Ectodermal cell (in vitro differentiated cells): ENCODE measurements around the gene SDR42E2.
"Not testable (repeated sequence)": the region's sequence is repeated elsewhere in the genome, so short reads cannot be mapped to it uniquely, and the experiment has no call there.

Experiments
- H3K27ac ChIP-seq: 2 replicates; pipeline ENCODE4 v1.7.0; 2013; ENCODE audit warnings: mild to moderate bottlenecking, low read depth, low read length; ENCODE audit not compliant: insufficient read depth, poor library complexity, severe bottlenecking
- H3K27me3 ChIP-seq: 2 replicates; pipeline ENCODE4 v1.7.0; 2013; ENCODE audit warnings: mild to moderate bottlenecking, low read length; ENCODE audit not compliant: insufficient read depth, control insufficient read depth, poor library complexity, severe bottlenecking
- H3K36me3 ChIP-seq: one replicate; pipeline ENCODE4 v1.7.0; 2013; ENCODE audit warnings: low read length; ENCODE audit not compliant: control insufficient read depth, insufficient read depth
- H3K4me1 ChIP-seq: one replicate; pipeline ENCODE4 v1.7.0; 2013; ENCODE audit warnings: low read length; ENCODE audit not compliant: control insufficient read depth, insufficient read depth
- H3K4me3 ChIP-seq: 2 replicates; pipeline ENCODE4 v1.7.0; 2013; ENCODE audit warnings: low read depth, low read length, control low read depth; ENCODE audit not compliant: insufficient read depth
- H3K9me3 ChIP-seq: 2 replicates; pipeline ENCODE4 v1.7.0; 2013; ENCODE audit warnings: mild to moderate bottlenecking, low read length, moderate library complexity; ENCODE audit not compliant: control insufficient read depth
- WGBS, 2 experiments: methylation state at CpG; one replicate each; pipeline ENCODE4 v1.1.7; 2013; ENCODE audit warnings: missing lambda C conversion rate in 2 of 2; 5-methylcytosine and 5-hydroxymethylcytosine counted together

The SDR42E2 gene

DNA sequence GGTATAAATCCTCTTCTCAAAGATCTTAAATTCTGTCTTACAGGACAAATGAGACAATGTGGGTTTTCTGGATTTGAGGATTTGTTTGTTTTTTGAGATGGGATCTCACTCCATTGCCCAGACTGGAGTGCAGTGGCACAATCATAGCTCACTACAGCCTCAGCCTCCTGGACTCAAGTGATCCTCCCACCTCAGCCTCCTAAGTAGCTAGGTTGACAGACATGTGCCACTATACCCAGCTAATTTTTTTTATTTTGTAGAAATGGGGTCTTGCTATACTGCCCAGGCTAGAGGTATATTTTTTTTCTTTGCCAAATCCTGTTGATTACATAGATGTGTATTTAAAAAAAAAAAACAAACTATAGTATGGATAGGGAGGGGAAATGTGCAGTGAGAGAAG is 31.8 kb upstream of the SDR42E2 start:
- Histone ChIP-seq H3K36me3 (no peaks in the 10 kb centered on the region), H3K27me3 (no peaks in the 10 kb centered on the region), H3K4me1 (no peaks in the 10 kb centered on the region), H3K4me3 (no peak overlapping the region), H3K9me3 (no peaks in the 10 kb centered on the region), H3K27ac (no peak overlapping the region)

DNA sequence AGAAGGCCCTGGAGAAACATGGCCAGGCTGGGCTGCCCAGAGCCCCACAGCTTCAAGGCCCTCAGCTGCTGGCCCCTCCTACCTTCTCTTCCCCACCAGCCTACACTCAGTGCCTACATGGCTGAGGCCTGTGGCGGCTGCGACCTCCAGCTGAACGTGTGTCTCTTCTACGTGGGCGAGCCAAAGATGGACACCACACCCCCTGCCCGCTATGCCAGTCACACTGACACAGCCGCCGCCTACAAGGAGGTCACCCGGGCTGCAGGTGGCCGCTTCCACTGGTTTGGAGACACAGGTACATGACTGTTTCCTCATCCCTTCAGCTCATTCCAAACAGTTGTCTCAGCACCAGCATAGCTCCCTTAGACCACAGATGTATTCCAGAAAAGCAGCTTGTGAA is 29.5 kb upstream of the SDR42E2 start:
- Histone ChIP-seq H3K4me1 (no peaks in the 10 kb centered on the region), H3K9me3 (no peaks in the 10 kb centered on the region), H3K27me3 (no peaks in the 10 kb centered on the region), H3K36me3 (no peaks in the 10 kb centered on the region), H3K4me3 (no peak overlapping the region), H3K27ac (no peak overlapping the region)
- 89 to 94% methylated on average over 10 of the region's 10 CpGs for WGBS, 2 experiments

DNA sequence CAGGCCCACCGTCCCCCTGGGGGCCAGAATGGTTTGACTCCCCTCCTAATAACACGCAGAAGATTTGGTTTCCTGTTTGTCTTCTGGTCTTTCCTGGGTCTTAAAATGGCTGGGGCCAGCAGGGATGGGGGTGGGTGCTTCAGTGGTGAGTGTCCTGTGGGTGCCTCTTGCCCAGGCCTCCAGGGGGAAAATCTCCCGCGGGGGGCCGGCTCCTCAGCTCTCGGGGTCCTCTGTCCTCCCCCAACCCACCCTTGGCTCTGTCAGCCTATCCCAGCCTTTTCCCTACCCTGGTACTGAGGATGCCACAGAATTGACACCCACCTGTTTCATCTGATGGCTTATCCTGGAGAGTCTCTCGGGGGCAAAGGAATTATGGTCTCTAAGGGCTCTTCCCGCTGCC is 23.8 kb upstream of the SDR42E2 start:
- Histone ChIP-seq H3K27ac (no peak overlapping the region), H3K27me3 (no peaks in the 10 kb centered on the region), H3K9me3 (no peaks in the 10 kb centered on the region), H3K4me3 (no peak overlapping the region), H3K36me3 (no peaks in the 10 kb centered on the region), H3K4me1 (no peaks in the 10 kb centered on the region)
- 90 to 93% methylated on average over 8 of the region's 8 CpGs for WGBS, 2 experiments

DNA sequence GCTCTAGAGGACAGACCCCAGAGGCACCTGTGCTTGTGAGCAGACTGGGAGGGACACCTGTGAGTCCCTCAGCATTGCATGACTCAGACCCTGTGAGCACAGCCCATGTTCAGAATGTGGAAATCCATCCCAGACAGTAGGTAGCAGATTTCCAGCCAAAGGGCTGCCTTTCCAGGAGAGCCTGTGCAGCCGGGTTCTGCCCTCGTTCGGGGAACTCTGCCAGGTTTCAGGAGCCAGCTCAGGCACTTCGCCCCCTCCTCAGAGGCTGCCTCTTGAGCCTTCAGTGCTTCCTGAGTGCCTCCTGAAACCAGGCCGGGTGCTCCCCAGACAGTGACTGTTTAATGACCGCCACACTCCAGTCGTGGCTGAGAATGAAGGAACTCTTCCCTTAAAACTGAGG is 23.3 kb upstream of the SDR42E2 start:
- H3K27me3 ChIP-seq, result no peaks in the 10 kb centered on the region
- no peaks in the 10 kb centered on the region for H3K36me3 ChIP-seq
- no peak overlapping the region for H3K4me3 ChIP-seq
- WGBS, 2 experiments, result 90 to 92% methylated on average over 7 of the region's 7 CpGs
- no peaks in the 10 kb centered on the region for H3K9me3 ChIP-seq
- H3K27ac ChIP-seq, result no peak overlapping the region
- no peaks in the 10 kb centered on the region for H3K4me1 ChIP-seq

DNA sequence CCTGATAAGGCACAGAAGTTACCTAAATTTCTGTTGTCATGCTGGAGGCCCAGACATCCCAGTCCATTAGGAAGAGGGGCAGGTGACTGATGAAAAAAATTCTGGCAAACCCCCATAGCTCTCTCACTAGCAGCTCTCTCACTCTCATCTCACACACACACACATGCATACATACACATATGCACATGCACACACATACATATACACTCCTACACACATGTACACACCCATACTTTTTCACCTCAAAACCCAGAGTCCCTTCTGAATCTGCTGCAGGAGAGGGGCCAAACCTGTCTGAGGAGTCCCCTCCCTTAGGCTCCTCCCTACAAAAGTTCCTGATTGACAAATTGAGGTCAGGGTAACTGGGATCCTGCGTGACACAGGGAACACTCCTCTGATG is 22.6 kb upstream of the SDR42E2 start:
- Histone ChIP-seq H3K36me3 (no peaks in the 10 kb centered on the region), H3K9me3 (no peaks in the 10 kb centered on the region), H3K27ac (no peak overlapping the region), H3K27me3 (no peaks in the 10 kb centered on the region), H3K4me3 (no peak overlapping the region), H3K4me1 (no peaks in the 10 kb centered on the region)
- WGBS, 2 experiments, result 83 to 90% methylated on average over 1 of the region's 1 CpG

DNA sequence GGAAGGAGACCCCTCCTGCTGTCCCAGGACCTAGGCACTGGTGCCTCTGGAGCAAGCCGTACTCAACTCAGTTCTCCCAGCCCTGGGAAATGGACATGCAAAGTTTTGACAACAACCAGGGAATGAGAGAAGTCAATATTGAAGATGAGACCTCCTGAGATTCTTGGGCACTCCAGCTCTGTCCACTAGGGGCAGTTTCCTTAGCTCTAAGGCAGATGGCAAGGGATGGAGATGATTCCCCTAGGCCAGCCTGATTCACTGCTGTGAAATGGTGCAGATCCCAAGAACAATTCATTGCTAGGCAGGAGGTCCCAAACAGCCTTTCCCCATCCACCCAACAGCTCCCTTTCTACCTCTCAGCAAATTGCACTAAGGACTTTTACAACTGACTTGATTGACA is 20.5 kb upstream of the SDR42E2 start:
- H3K4me3 ChIP-seq, result no peak overlapping the region
- H3K4me1 ChIP-seq, result no peaks in the 10 kb centered on the region
- 87 to 96% methylated on average over 1 of the region's 1 CpG for WGBS, 2 experiments
- H3K36me3 ChIP-seq, result no peaks in the 10 kb centered on the region
- H3K9me3 ChIP-seq, result no peaks in the 10 kb centered on the region
- H3K27ac ChIP-seq, result no peak overlapping the region
- no peaks in the 10 kb centered on the region for H3K27me3 ChIP-seq

DNA sequence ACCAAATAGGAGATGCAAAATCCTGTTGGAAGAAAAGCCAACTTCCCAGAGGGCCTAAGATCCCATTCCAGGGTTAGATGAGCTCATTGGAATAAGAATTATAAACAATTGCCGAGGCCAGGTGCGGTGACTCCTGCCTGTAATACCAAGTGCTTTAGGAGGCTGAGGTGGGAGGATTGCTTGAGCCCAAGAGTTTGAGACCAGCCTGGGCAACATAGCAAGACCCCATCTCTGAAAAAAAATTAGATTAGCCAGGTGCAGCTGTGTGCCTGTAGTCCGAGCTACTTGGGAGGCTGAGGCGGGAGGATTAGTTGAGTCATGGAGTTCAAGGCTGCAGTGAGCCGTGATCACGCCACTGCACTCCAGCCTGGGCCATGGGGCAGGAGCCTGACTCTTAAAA is 17.8 kb upstream of the SDR42E2 start:
- Histone ChIP-seq H3K4me1 (no peaks in the 10 kb centered on the region), H3K36me3 (no peaks in the 10 kb centered on the region), H3K27ac (no peak overlapping the region), H3K27me3 (no peaks in the 10 kb centered on the region), H3K9me3 (no peaks in the 10 kb centered on the region), H3K4me3 (no peak overlapping the region)
- 90 to 92% methylated on average over 6 of the region's 6 CpGs for WGBS, 2 experiments

DNA sequence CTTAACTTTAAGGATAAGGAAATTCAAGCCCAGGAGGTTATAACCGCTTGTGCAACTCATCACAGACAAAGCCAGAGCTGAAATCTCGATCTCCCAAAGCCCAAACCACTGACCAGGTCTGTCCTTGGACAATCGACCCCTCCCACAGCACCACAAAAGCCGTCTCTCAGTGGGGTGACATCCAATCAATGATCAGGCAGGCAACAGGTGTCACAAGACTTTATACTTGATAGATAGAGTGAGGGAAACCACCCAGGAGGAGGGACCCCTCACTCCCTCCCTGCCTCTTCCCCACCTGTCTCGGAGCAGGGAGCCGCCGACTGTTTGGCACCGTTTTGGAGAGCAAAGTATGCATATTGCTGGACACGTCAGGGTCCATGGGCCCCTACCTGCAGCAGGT is 14.5 kb upstream of the SDR42E2 start:
- Histone ChIP-seq H3K4me3 (no peak overlapping the region), H3K27ac (no peak overlapping the region), H3K9me3 (no peaks in the 10 kb centered on the region), H3K4me1 (no peaks in the 10 kb centered on the region), H3K36me3 (no peaks in the 10 kb centered on the region), H3K27me3 (no peaks in the 10 kb centered on the region)
- WGBS, 2 experiments, result 83% methylated on average over 9 of the region's 9 CpGs

DNA sequence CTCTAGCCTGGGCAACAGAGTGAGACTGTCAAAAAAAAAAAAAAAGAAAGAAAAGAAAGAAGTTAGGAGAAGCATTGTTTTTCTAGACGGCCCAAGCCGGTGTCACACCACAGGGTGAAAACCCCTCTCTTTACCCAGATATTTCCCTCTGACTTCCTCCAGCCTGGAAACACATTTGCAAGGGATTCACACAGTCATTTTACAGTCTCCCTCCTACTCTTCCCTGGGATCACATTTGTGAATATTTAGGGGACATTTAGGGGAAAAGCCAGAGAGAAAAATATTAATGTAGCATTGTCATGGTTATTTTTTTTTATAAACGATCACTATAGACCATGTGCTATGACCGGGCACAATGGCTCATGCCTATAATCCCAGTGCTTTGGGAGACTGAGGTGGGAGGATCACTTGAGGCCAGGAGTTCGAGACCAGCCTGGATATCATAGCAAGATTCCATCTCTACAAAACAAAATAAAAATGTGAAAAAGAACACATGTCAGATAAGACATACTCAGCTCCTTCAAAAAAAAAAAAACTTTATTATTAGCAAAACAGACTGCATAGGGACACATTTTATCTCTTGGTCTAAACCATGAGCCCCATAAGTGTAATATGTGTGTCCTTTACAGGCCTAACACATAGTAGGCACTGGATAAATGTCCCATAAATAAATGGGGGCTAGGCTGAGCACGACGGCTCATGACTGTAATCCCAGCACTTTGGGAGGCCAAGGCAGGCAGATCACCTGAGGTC is 10.9 kb upstream of the SDR42E2 start:
- Histone ChIP-seq H3K36me3 (no peaks in the 10 kb centered on the region), H3K27me3 (no peaks in the 10 kb centered on the region), H3K9me3 (no peaks in the 10 kb centered on the region), H3K4me1 (no peaks in the 10 kb centered on the region), H3K4me3 (no peak overlapping the region), H3K27ac (no peak overlapping the region)
- WGBS, 2 experiments, result 80 to 90% methylated on average over 7 of the region's 7 CpGs

DNA sequence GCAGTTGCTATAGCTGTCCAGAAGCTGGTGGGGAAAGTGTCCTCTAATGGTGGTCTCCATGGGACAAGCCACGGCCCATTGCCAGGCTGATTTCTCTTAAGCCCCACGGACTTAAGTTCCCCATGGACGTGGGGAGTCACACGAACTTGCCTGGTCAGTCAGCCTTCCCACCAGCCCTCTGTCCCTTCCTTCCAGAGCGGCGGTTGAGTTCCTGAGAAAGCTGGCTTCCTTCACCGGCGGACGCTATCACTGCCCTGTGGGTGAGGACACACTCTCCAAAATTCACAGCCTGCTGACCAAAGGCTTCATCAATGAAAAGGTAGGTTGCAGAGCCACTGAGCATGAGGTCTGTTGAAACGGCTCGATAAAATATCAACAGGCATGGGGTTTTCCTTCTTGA is 10.0 kb upstream of the SDR42E2 start:
- 92 to 95% methylated on average over 11 of the region's 11 CpGs for WGBS, 2 experiments

DNA sequence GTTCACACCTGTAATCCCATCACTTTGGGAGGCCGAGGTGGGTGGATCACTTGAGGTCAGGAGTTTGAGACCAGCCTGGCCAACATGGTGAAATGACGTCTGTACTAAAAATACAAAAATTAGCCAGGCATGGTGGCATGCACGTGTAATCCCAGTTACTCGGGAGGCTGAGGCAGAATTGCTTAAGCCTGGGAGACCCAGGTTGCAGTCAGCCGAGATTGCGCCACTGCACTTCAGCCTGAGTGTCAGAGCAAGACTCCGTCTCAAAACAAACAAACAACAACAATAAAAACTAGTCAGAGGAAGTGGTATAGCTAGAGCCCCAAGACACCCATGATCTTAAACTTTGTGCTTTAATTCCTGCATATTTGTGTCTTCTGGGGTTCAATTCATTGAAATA is 9.2 kb upstream of the SDR42E2 start:
- not testable (repeated sequence) for H3K9me3 ChIP-seq, H3K27ac ChIP-seq, H3K4me1 ChIP-seq, H3K27me3 ChIP-seq, H3K4me3 ChIP-seq, H3K36me3 ChIP-seq
- WGBS, 2 experiments, result 88 to 90% methylated on average over 7 of the region's 7 CpGs

More for the DNA sequence above, 10.0 kb upstream of the SDR42E2 start:
- Histone ChIP-seq H3K9me3 (no peaks in the 10 kb centered on the region), H3K4me3 (no peak overlapping the region), H3K36me3 (no peaks in the 10 kb centered on the region), H3K27ac (no peak overlapping the region), H3K4me1 (no peaks in the 10 kb centered on the region), H3K27me3 (no peaks in the 10 kb centered on the region)
